Caco-2 (cell line): ENCODE measurements around the gene DHRS1. TPM values are rescaled to one million over a fixed set of nuclear protein-coding genes. Genes with fewer than 3 reads are reported as not detected.
A peak's percentile ranks its signal among the peaks of the same experiment; 100 is the strongest.

Source experiments
- BruUV-seq: library from RNA; stranded (reverse); fragments of 400-500 nt; replicated peaks from 2 replicates; lab custom pipeline; 2021; lab: Mats Ljungman, UMichigan
- CTCF ChIA-PET: fragments of 300-600 bp; sonication (Branson Sonifier 250); formaldehyde crosslinking; loops from one replicate; lab custom pipeline; 2022; ENCODE audit warnings: antibody characterized with exemption; lab: Charles Lee
- POLR2A ChIA-PET: fragments of 300-600 bp; sonication (Branson Sonifier 250); formaldehyde crosslinking; loops from one replicate; lab custom pipeline; 2022; ENCODE audit warnings: antibody characterized with exemption; lab: Charles Lee
- DNase-seq, 2 experiments: peaks; one replicate each; pipeline versions ENCODE4 v3.0.0 to v3.0.0-alpha.2; 2020 to 2022
- H3K27me3 ChIP-seq: replicated peaks from 2 replicates; pipeline ENCODE4 v1.6.0; 2011; ENCODE audit warnings: low read length; ENCODE audit not compliant: control insufficient read depth, insufficient read depth
- H3K36me3 ChIP-seq: 2 replicates; pipeline ENCODE4 v1.5.1; 2011; ENCODE audit warnings: low read length; ENCODE audit not compliant: control insufficient read depth, insufficient read depth
- H3K4me1 ChIP-seq: fragments of 250-450 bp; sonication (Bioruptor Pico); 2 replicates; pipeline ENCODE4 v1.5.1; 2020; ENCODE audit warnings: mild to moderate bottlenecking
- H3K4me3 ChIP-seq: 2 replicates; pipeline ENCODE4 v1.5.1; 2011; ENCODE audit warnings: low read depth, mild to moderate bottlenecking, control low read depth, low read length
- H3K9me3 ChIP-seq: fragments of 250-450 bp; sonication (Bioruptor Pico); 2 replicates; pipeline ENCODE4 v1.5.1; 2020; ENCODE audit warnings: mild to moderate bottlenecking, moderate library complexity
- H3K27ac Mint-ChIP-seq: one replicate; pipeline ENCODE4 v1.8.0; 2022; ENCODE audit warnings: mixed read lengths; ENCODE audit not compliant: unreplicated experiment
- H3K27me3 Mint-ChIP-seq: one replicate; pipeline ENCODE4 v1.8.0; 2022; ENCODE audit warnings: mixed read lengths; ENCODE audit not compliant: insufficient read depth, unreplicated experiment
- H3K36me3 Mint-ChIP-seq: one replicate; pipeline ENCODE4 v1.8.0; 2022; ENCODE audit warnings: mild to moderate bottlenecking, mixed read lengths; ENCODE audit not compliant: insufficient read depth, unreplicated experiment
- H3K4me1 Mint-ChIP-seq: one replicate; pipeline ENCODE4 v1.8.0; 2022; ENCODE audit warnings: low read depth, mixed read lengths; ENCODE audit not compliant: unreplicated experiment
- H3K4me3 Mint-ChIP-seq: one replicate; pipeline ENCODE4 v1.8.0; 2022; ENCODE audit warnings: mild to moderate bottlenecking, moderate library complexity, mixed read lengths; ENCODE audit not compliant: unreplicated experiment
- H3K9me3 Mint-ChIP-seq: one replicate; pipeline ENCODE4 v1.8.0; 2022; ENCODE audit warnings: mixed read lengths; ENCODE audit not compliant: unreplicated experiment
- intact Hi-C: fragments of 100-400 bp; cut with micrococcal nuclease; formaldehyde crosslinking; loops from one replicate; pipeline ENCODE4 v1.10.0; 2022; ENCODE audit not compliant: unreplicated experiment
- total RNA-seq: library from RNA; stranded (reverse); gene quantifications from 2 replicates; pipeline ENCODE4 v1.2.3, GENCODE V29; 2022
- TF ChIP-seq, protein P1 (sequence below), 2 experiments: fragments of 200-600 bp in 1 of 2; IDR thresholded peaks; 1 replicate in 1 of 2; 2 replicates in 1 of 2; pipeline versions ENCODE4 v1.5.1 to v1.8.0; 2011 to 2022; ENCODE audit warnings: antibody characterized with exemption in 1 of 2, control low read depth in 1 of 2, inconsistent platforms in 1 of 2, low read depth in 1 of 2, low read length in 1 of 2, mild to moderate bottlenecking in 1 of 2, moderate library complexity in 1 of 2; ENCODE audit not compliant: insufficient read depth in 1 of 2, severe bottlenecking in 1 of 2, unreplicated experiment in 1 of 2

The DHRS1 gene
- total RNA-seq, 1 experiment from 2014 or later = 18.1 TPM

DNA sequence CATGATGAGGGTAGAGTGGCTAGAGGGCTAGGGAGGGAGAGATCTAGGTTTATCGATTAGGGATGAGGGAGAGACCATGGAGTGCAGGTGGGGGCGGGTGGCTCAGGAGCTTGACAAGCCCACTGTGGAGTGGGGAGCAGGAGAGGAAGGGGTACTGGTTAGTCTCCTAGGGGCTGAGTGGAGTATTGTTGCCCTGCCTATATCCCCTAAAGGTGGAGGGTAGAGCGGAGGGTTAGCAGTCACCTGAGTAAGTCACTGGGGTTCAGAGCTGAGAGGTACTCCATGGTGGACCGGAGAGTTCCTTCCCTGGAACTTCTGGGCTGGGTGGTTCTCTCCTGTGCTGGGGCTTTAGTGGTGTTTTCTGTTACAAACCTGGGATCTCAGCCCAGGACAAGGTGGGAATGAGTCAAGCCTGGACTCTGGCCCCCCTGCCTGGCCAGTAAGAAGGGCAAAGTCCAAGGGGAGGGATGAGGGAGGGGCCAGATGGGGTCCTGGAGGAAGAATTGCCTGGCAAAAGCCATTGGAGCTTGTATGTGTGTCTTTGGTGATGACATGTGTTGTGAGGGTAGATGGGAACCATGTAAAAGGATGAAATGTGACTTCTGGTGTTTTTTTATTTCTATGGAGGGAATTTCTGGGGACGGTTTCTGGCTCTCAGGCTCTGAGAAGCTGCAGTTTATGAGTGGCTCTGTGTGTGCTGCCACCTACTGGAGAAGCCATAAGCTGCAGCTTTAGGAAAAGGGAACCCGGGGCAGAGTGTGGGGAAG is 8.2 kb upstream of the DHRS1 start, which contains the start of gene CIDEB:
TSS of gene CIDEB (minus strand) at position 403 of the 767 bp plus-strand sequence. CDS start at position 284, 119 bp downstream.
- no TSS peak for BruUV-seq
- Mint-ChIP-seq H3K36me3 (peaks cover 57% of the 10 kb centered on the region), H3K4me3 (peak within 1 kb of the TSS; percentile 56), H3K27me3 (no peaks in the 10 kb centered on the region), H3K27ac (peak within 1 kb of the TSS; percentile 74), H3K4me1 (peaks cover 21% of the 10 kb centered on the region), H3K9me3 (no peaks in the 10 kb centered on the region)
- H3K27me3 ChIP-seq = no peaks in the 10 kb centered on the region
- CTCF ChIA-PET = interaction anchor here (0.5 to 4.3 kb wide), 23 partner anchors 9 to 249 kb away, joined by 3 to 54 read pairs (median 4); partner anchors contain the start of genes CHMP4A, DHRS1, IRF9 and NOP9
- peaks cover 4% of the 10 kb centered on the region for H3K36me3 ChIP-seq
- peak; percentile 82 to 87 for DNase-seq
- POLR2A ChIA-PET = interaction anchor here (0.7 to 1.6 kb wide), 6 partner anchors 8 to 94 kb away, joined by 3 to 11 read pairs (median 4); partner anchors contain the start of genes CHMP4A, DHRS1, NOP9 and TINF2
- peaks cover 21% of the 10 kb centered on the region for H3K4me1 ChIP-seq
- peak within 1 kb of the TSS; percentile 10 for H3K4me3 ChIP-seq
- intact Hi-C loops = loop anchor here (1.0 kb wide), 3 partner anchors 8 to 64 kb away; partner anchors contain the start of genes DHRS1, NOP9 and RABGGTA
- no peaks in the 10 kb centered on the region for H3K9me3 ChIP-seq
- TF ChIP-seq, protein P1, sequence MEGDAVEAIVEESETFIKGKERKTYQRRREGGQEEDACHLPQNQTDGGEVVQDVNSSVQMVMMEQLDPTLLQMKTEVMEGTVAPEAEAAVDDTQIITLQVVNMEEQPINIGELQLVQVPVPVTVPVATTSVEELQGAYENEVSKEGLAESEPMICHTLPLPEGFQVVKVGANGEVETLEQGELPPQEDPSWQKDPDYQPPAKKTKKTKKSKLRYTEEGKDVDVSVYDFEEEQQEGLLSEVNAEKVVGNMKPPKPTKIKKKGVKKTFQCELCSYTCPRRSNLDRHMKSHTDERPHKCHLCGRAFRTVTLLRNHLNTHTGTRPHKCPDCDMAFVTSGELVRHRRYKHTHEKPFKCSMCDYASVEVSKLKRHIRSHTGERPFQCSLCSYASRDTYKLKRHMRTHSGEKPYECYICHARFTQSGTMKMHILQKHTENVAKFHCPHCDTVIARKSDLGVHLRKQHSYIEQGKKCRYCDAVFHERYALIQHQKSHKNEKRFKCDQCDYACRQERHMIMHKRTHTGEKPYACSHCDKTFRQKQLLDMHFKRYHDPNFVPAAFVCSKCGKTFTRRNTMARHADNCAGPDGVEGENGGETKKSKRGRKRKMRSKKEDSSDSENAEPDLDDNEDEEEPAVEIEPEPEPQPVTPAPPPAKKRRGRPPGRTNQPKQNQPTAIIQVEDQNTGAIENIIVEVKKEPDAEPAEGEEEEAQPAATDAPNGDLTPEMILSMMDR (IDR thresholded peaks at IDR 0.05; ENCODE audit: insufficient read depth in 1 of 2, low read depth in 1 of 2, low read length in 1 of 2, severe bottlenecking in 1 of 2, unreplicated experiment in 1 of 2) = peak; percentile 89 to 94

DNA sequence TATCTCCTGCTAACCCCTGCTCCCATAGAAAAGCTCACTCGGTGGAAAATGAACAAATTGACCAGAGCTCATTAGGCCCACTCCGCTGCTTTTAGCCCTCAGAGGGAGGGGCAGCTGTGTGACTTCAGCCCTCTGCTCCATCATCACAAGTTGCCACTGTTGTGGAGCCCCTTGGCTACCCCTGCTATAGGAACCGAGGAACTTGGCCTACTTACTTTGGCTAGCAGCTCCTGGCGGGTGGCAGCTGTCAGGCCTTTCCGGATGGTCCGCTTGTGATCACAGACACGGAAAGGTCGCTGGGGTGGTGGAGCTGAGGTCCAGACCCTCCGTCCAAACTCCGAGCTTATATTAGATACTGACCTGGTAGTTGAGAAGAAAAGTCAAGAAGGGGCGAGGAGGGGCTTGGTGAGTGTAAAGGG is 7.6 kb upstream of the DHRS1 start:
- Histone ChIP-seq H3K27me3 (no peaks in the 10 kb centered on the region), H3K36me3 (peaks cover 4% of the 10 kb centered on the region), H3K4me1 (peaks cover 21% of the 10 kb centered on the region), H3K4me3 (peak overlapping the region; percentile 5), H3K9me3 (no peaks in the 10 kb centered on the region)
- BruUV-seq = TSS peak; percentile 4
- intact Hi-C loops = no loop called here
- DNase-seq = no peak
- peak overlapping the region; percentile 74 for H3K27ac Mint-ChIP-seq
- H3K36me3 Mint-ChIP-seq = peaks cover 63% of the 10 kb centered on the region
- CTCF ChIA-PET = interaction anchor here (0.6 to 4.3 kb wide), 8 partner anchors 9 to 125 kb away, joined by 3 to 54 read pairs (median 10); partner anchors contain the start of genes DHRS1, NOP9 and TINF2
- TF ChIP-seq, protein P1 (IDR thresholded peaks at IDR 0.05; ENCODE audit: insufficient read depth in 1 of 2, low read depth in 1 of 2, low read length in 1 of 2, severe bottlenecking in 1 of 2, unreplicated experiment in 1 of 2) = no peak
- no peaks in the 10 kb centered on the region for H3K27me3 Mint-ChIP-seq
- H3K4me3 Mint-ChIP-seq = peak overlapping the region; percentile 56
- H3K9me3 Mint-ChIP-seq = no peaks in the 10 kb centered on the region
- H3K4me1 Mint-ChIP-seq = peaks cover 21% of the 10 kb centered on the region
- POLR2A ChIA-PET = interaction anchor here (0.8 to 1.2 kb wide), 2 partner anchors 65 to 94 kb away, joined by 3 to 5 read pairs; partner anchors contain the start of genes CHMP4A and TINF2

DNA sequence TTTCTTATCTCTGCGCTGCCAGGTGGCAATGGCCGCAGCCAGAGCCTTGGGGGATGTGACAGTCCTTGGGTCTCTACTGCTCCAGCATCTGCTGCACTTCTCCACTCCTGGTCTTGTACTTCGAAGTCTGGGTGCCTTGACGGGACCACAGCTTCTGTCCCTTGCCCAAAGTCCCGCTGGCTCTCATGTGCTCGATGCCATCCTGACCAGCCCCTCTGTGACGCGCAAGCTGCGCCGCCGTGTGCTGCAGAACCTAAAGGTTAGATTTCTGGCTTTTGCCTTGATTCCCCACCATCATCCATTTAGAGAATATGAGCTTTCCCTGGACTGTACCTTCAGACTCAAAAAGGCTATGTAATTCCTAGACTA is 4.4 kb upstream of the DHRS1 start:
- Mint-ChIP-seq H3K4me1 (peaks cover 27% of the 10 kb centered on the region), H3K9me3 (no peaks in the 10 kb centered on the region), H3K36me3 (peaks cover 70% of the 10 kb centered on the region), H3K27me3 (no peaks in the 10 kb centered on the region), H3K4me3 (no peak overlapping the region), H3K27ac (no peak overlapping the region)
- CTCF ChIA-PET = no interaction called here
- Histone ChIP-seq H3K27me3 (no peaks in the 10 kb centered on the region), H3K4me1 (peaks cover 21% of the 10 kb centered on the region), H3K36me3 (peaks cover 6% of the 10 kb centered on the region), H3K9me3 (no peaks in the 10 kb centered on the region), H3K4me3 (no peak overlapping the region)
- no TSS peak for BruUV-seq
- POLR2A ChIA-PET = no interaction called here
- TF ChIP-seq, protein P1 (IDR thresholded peaks at IDR 0.05; ENCODE audit: insufficient read depth in 1 of 2, low read depth in 1 of 2, low read length in 1 of 2, severe bottlenecking in 1 of 2, unreplicated experiment in 1 of 2) = no peak
- intact Hi-C loops = no loop called here
- DNase-seq = no peak
